Measurements from ENCODE around the gene FKBP5.

DNA sequence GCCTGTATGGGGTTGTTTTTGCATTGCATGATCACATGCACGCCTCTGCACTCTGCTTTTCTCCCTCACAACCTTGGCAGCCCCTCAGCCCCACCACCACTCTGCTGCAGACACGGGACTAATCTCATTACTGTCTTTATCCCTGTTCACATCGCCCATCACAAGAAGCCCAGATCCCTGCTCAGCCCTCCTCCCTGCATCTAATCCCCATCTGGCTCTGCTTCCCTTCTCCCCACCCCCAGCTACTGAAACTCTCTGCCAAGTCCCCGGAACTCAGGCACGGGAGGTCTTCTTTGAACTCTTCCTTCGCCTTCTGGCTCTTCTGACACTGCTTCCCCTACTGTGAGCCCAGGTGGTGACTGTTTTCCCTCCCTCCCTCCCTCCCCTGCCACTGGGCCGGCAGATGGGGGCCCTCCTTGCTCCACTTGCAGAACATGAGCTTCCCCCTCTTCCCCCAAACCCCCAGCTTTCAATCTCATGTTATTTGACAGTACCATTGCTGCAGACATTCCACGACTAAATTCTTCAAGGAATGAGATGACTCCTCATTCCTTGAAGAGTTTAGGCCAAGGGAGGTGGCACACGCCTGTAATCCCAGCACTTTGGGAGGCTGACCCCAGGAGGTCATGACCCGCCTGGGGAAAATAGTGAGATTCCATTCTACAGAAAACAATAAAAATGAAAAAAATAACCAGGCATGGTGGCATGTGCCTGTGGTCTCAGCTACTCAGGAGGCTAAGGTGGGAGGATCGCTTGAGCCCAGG, 154.1 kb downstream of the FKBP5 start:
- TF ChIP-seq, protein P1, sequence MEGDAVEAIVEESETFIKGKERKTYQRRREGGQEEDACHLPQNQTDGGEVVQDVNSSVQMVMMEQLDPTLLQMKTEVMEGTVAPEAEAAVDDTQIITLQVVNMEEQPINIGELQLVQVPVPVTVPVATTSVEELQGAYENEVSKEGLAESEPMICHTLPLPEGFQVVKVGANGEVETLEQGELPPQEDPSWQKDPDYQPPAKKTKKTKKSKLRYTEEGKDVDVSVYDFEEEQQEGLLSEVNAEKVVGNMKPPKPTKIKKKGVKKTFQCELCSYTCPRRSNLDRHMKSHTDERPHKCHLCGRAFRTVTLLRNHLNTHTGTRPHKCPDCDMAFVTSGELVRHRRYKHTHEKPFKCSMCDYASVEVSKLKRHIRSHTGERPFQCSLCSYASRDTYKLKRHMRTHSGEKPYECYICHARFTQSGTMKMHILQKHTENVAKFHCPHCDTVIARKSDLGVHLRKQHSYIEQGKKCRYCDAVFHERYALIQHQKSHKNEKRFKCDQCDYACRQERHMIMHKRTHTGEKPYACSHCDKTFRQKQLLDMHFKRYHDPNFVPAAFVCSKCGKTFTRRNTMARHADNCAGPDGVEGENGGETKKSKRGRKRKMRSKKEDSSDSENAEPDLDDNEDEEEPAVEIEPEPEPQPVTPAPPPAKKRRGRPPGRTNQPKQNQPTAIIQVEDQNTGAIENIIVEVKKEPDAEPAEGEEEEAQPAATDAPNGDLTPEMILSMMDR (IDR thresholded peaks at IDR 0.05; ENCODE audit: extremely low read depth in 1 of 2, insufficient read depth in 1 of 2, low read depth in 1 of 2, low read length in 2 of 2): no peak
- TF ChIP-seq EZH2 (IDR thresholded peaks at IDR 0.05; ENCODE audit: borderline replicate concordance, low read depth, low read length, severe bottlenecking): no peak
- no peak for TF ChIP-seq POLR2A (IDR thresholded peaks at IDR 0.05; ENCODE audit: low read depth, low read length)
- TF ChIP-seq, protein P2, sequence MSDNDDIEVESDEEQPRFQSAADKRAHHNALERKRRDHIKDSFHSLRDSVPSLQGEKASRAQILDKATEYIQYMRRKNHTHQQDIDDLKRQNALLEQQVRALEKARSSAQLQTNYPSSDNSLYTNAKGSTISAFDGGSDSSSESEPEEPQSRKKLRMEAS (IDR thresholded peaks at IDR 0.05; ENCODE audit: insufficient read depth, insufficient read length): no peak
- no peak for TF ChIP-seq POLR2AphosphoS5 (IDR thresholded peaks at IDR 0.05; ENCODE audit: insufficient read depth, low read depth, low read length)
- TF ChIP-seq JUN (IDR thresholded peaks at IDR 0.05; ENCODE audit: borderline replicate concordance, insufficient read depth, insufficient read length, low read depth): no peak
